HL-60 (cell line): ENCODE data around the gene EEA1.

ENCODE experiments used
- CTCF ChIP-seq: IDR thresholded peaks from one replicate; pipeline ENCODE4 v1.5.1; 2011; ENCODE audit warnings: low read length, control low read depth, inconsistent platforms; ENCODE audit not compliant: insufficient read depth
- GABPA ChIP-seq: IDR thresholded peaks from 2 replicates; pipeline ENCODE4 v1.6.1; 2012; ENCODE audit warnings: low read depth
- POLR2AphosphoS5 ChIP-seq: IDR thresholded peaks from 2 replicates; pipeline ENCODE4 v1.6.1; 2012; ENCODE audit warnings: low read depth
- SPI1 ChIP-seq: IDR thresholded peaks from 2 replicates; pipeline ENCODE4 v1.6.1; 2012; ENCODE audit warnings: low read depth, mild to moderate bottlenecking, borderline replicate concordance
- TF ChIP-seq, protein P1 (sequence below): IDR thresholded peaks from 2 replicates; pipeline ENCODE4 v1.6.1; 2012; ENCODE audit warnings: low read depth; ENCODE audit not compliant: insufficient replicate concordance

DNA sequence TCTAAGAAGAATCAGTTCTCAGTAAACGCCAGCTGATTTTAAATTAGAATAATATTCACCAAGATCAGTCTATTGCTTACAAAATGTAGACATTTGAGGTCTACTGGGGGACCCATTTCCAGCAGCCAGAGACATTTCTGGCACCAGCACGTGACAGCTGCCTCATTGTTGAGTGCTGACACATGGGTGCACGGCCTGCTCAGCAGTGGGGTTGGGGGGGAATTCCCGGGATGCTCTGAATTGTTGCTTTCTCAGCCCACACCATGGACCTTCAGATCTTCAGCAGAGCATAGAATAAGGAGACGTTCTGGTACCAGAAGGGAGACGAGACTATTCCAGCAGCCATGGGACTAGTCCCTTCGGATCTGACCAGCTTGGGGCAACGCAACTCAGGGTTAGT lies 208.0 kb downstream of the EEA1 start:
- no peak for TF ChIP-seq CTCF
- no peak for TF ChIP-seq POLR2AphosphoS5
- TF ChIP-seq, protein P1, sequence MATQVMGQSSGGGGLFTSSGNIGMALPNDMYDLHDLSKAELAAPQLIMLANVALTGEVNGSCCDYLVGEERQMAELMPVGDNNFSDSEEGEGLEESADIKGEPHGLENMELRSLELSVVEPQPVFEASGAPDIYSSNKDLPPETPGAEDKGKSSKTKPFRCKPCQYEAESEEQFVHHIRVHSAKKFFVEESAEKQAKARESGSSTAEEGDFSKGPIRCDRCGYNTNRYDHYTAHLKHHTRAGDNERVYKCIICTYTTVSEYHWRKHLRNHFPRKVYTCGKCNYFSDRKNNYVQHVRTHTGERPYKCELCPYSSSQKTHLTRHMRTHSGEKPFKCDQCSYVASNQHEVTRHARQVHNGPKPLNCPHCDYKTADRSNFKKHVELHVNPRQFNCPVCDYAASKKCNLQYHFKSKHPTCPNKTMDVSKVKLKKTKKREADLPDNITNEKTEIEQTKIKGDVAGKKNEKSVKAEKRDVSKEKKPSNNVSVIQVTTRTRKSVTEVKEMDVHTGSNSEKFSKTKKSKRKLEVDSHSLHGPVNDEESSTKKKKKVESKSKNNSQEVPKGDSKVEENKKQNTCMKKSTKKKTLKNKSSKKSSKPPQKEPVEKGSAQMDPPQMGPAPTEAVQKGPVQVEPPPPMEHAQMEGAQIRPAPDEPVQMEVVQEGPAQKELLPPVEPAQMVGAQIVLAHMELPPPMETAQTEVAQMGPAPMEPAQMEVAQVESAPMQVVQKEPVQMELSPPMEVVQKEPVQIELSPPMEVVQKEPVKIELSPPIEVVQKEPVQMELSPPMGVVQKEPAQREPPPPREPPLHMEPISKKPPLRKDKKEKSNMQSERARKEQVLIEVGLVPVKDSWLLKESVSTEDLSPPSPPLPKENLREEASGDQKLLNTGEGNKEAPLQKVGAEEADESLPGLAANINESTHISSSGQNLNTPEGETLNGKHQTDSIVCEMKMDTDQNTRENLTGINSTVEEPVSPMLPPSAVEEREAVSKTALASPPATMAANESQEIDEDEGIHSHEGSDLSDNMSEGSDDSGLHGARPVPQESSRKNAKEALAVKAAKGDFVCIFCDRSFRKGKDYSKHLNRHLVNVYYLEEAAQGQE: no peak
- TF ChIP-seq GABPA: no peak
- TF ChIP-seq SPI1: no peak
